Parathyroid adenoma (tissue), 2 donors: ENCODE measurements around the gene GRIA1.

Source experiments
- H2AFZ ChIP-seq: fragments of 300-600 bp; sonication (generic); one replicate; pipeline ENCODE4 v1.7.0; 2017; ENCODE audit warnings: antibody characterized with exemption, mild to moderate bottlenecking
- H3K27ac ChIP-seq: fragments of 300-600 bp; sonication (generic); one replicate; pipeline ENCODE4 v1.7.0; 2017
- H3K27me3 ChIP-seq: fragments of 300-600 bp; sonication (generic); one replicate; pipeline ENCODE4 v1.7.0; 2017; ENCODE audit warnings: low read length; ENCODE audit not compliant: control insufficient read depth, insufficient read depth
- H3K36me3 ChIP-seq: fragments of 300-600 bp; sonication (generic); one replicate; pipeline ENCODE4 v1.7.0; 2017; ENCODE audit warnings: low read length; ENCODE audit not compliant: control insufficient read depth, insufficient read depth
- H3K4me1 ChIP-seq: fragments of 300-600 bp; sonication (generic); one replicate; pipeline ENCODE4 v1.7.0; 2017; ENCODE audit warnings: control low read depth
- H3K4me2 ChIP-seq: fragments of 300-600 bp; sonication (generic); one replicate; pipeline ENCODE4 v1.7.0; 2017; ENCODE audit warnings: low read length
- H3K4me3 ChIP-seq: fragments of 300-600 bp; sonication (generic); one replicate; pipeline ENCODE4 v1.7.0; 2017; ENCODE audit warnings: low read depth, low read length
- H3K79me2 ChIP-seq: fragments of 300-600 bp; sonication (generic); one replicate; pipeline ENCODE4 v1.7.0; 2017; ENCODE audit warnings: control low read depth
- H3K9ac ChIP-seq: fragments of 300-600 bp; sonication (generic); one replicate; pipeline ENCODE4 v1.7.0; 2017; ENCODE audit warnings: mild to moderate bottlenecking
- H3K9me3 ChIP-seq: fragments of 300-600 bp; sonication (generic); one replicate; pipeline ENCODE4 v1.7.0; 2017; ENCODE audit warnings: low read length; ENCODE audit not compliant: control insufficient read depth
- CTCF ChIP-seq: fragments of 300-600 bp; sonication (generic); IDR thresholded peaks from one replicate; pipeline ENCODE4 v1.7.0; 2017; ENCODE audit warnings: antibody characterized with exemption, mild to moderate bottlenecking
- donor health status: primary hyperparathyroidism.

Gene GRIA1

GRCh38 chr5:153516504-153517240 is 26.2 kb downstream of the GRIA1 start:
- Histone ChIP-seq H3K27ac (no peak overlapping the region), H3K79me2 (no peaks in the 10 kb centered on the region), H3K27me3 (no peaks in the 10 kb centered on the region), H3K36me3 (no peaks in the 10 kb centered on the region), H3K9ac (no peak overlapping the region), H2AFZ (no peak overlapping the region), H3K4me2 (no peak overlapping the region), H3K9me3 (no peaks in the 10 kb centered on the region), H3K4me1 (no peaks in the 10 kb centered on the region), H3K4me3 (no peak overlapping the region)
- no peak for TF ChIP-seq CTCF

- no peak overlapping the region for H3K9ac ChIP-seq
- H3K9me3 ChIP-seq, result no peaks in the 10 kb centered on the region
- TF ChIP-seq CTCF, result no peak
- H3K36me3 ChIP-seq, result no peaks in the 10 kb centered on the region
- H3K4me1 ChIP-seq, result no peaks in the 10 kb centered on the region
- no peaks in the 10 kb centered on the region for H3K79me2 ChIP-seq
- H2AFZ ChIP-seq, result no peak overlapping the region
- H3K4me2 ChIP-seq, result no peak overlapping the region
- H3K27ac ChIP-seq, result no peak overlapping the region
- no peak overlapping the region for H3K4me3 ChIP-seq
- H3K27me3 ChIP-seq, result no peaks in the 10 kb centered on the region
These were observed 26.8 kb downstream of the GRIA1 start for GRCh38 chr5:153517241-153517611.

GRCh38 chr5:153520137-153520536 is 29.7 kb downstream of the GRIA1 start:
- Histone ChIP-seq H3K4me1 (no peaks in the 10 kb centered on the region), H3K36me3 (no peaks in the 10 kb centered on the region), H3K27me3 (no peaks in the 10 kb centered on the region), H3K9me3 (no peaks in the 10 kb centered on the region), H3K4me2 (no peak overlapping the region), H3K79me2 (no peaks in the 10 kb centered on the region), H3K27ac (no peak overlapping the region), H3K4me3 (no peak overlapping the region), H2AFZ (no peak overlapping the region), H3K9ac (no peak overlapping the region)
- no peak for TF ChIP-seq CTCF

GRCh38 chr5:153520952-153521351 is 30.5 kb downstream of the GRIA1 start:
- TF ChIP-seq CTCF, result no peak
- Histone ChIP-seq H3K4me1 (no peaks in the 10 kb centered on the region), H3K79me2 (no peaks in the 10 kb centered on the region), H3K27me3 (no peaks in the 10 kb centered on the region), H3K4me2 (no peak overlapping the region), H2AFZ (no peak overlapping the region), H3K4me3 (no peak overlapping the region), H3K9me3 (no peaks in the 10 kb centered on the region), H3K36me3 (no peaks in the 10 kb centered on the region), H3K27ac (no peak overlapping the region), H3K9ac (no peak overlapping the region)

GRCh38 chr5:153523211-153523610 is 32.7 kb downstream of the GRIA1 start:
- Histone ChIP-seq H3K4me3 (no peak overlapping the region), H3K9ac (no peak overlapping the region), H3K27me3 (no peaks in the 10 kb centered on the region), H3K4me1 (no peaks in the 10 kb centered on the region), H3K36me3 (no peaks in the 10 kb centered on the region), H3K9me3 (no peaks in the 10 kb centered on the region), H3K4me2 (no peak overlapping the region), H2AFZ (no peak overlapping the region), H3K27ac (no peak overlapping the region), H3K79me2 (no peaks in the 10 kb centered on the region)
- no peak for TF ChIP-seq CTCF
